GM12874 (cell line): ENCODE data around the gene FCGR2B.
"Not testable (repeated sequence)": the region's sequence is repeated elsewhere in the genome, so short reads cannot be mapped to it uniquely, and the experiment has no call there.

Experiments used
- TF ChIP-seq, protein P1 (sequence below): IDR thresholded peaks from 2 replicates; pipeline ENCODE4 v1.5.1; 2011; ENCODE audit warnings: low read depth, mild to moderate bottlenecking, control low read depth, low read length, moderate library complexity; ENCODE audit not compliant: insufficient read depth

Gene FCGR2B

DNA sequence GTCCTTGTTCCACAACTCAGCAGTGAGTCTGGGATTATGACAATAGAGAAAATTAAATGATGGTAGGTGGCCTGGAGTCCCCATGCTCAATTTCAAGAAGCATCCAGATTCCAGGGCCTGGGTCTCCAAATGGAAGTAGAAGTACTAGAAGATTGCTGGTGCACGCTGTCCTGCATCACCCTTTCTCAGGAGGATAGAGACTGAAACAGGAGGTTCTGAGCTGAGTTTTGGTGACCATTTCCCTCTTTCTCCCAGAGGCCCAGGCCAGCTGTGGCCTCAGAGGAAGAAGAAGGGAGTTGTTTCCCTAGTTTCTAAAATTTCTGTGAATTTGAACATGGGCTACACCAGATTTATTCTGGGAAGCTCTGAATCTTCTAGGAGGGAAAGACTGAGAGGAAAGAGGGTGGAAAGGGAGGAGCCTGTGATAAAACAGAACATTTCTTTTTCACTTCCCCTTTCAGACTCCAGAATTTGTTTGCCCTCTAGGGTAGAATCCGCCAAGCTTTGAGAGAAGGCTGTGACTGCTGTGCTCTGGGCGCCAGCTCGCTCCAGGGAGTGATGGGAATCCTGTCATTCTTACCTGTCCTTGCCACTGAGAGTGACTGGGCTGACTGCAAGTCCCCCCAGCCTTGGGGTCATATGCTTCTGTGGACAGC lies at the start of gene FCGR2B:
FCGR2B (plus strand) TSS at position 460 of the 656 bp plus-strand sequence; CDS start at position 559, 99 bp downstream.
- TF ChIP-seq, protein P1, sequence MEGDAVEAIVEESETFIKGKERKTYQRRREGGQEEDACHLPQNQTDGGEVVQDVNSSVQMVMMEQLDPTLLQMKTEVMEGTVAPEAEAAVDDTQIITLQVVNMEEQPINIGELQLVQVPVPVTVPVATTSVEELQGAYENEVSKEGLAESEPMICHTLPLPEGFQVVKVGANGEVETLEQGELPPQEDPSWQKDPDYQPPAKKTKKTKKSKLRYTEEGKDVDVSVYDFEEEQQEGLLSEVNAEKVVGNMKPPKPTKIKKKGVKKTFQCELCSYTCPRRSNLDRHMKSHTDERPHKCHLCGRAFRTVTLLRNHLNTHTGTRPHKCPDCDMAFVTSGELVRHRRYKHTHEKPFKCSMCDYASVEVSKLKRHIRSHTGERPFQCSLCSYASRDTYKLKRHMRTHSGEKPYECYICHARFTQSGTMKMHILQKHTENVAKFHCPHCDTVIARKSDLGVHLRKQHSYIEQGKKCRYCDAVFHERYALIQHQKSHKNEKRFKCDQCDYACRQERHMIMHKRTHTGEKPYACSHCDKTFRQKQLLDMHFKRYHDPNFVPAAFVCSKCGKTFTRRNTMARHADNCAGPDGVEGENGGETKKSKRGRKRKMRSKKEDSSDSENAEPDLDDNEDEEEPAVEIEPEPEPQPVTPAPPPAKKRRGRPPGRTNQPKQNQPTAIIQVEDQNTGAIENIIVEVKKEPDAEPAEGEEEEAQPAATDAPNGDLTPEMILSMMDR = not testable (repeated sequence)

GRCh38 chr1:161631076-161631475 lies 31.9 kb upstream of the FCGR2B start, which contains the start of gene FCGR3B:
TSS of gene FCGR3B (minus strand) at chr1:161631176. CDS start at chr1:161631094, 82 bp downstream.
- TF ChIP-seq, protein P1 = no peak

GRCh38 chr1:161647507-161648360 lies 15.2 kb upstream of the FCGR2B start:
- TF ChIP-seq, protein P1 = peak; percentile 27; the same call in 1 of the 2 replicates

GRCh38 chr1:161676441-161676840 lies 13.5 kb downstream of the FCGR2B start:
- TF ChIP-seq, protein P1 = no peak

- TF ChIP-seq, protein P1 = no peak
These were observed 14.2 kb downstream of the FCGR2B start for GRCh38 chr1:161676958-161677689.

DNA sequence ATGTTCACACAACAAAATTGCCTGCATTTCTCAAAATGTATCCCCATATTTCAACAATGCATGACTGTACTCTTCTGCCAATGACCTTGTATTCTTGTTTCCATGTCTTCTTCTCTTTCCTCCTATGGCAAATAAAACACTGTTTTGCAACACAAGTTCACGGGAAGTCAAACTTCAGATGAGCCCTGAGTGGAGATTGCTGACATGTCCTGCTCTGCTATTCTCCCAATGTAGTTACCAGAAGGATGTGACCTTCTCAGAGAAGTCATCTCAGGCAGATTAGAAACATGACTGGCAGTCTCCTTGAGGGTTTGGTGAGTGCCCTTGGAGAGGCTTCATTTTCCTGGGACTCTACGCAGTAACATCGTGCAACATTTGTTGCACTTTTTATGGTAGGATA lies 15.6 kb downstream of the FCGR2B start:
- TF ChIP-seq, protein P1 = no peak

- TF ChIP-seq, protein P1 = no peak
These were observed 18.9 kb downstream of the FCGR2B start for GRCh38 chr1:161681879-161682278.
